CD14-positive monocyte (primary cell): ENCODE data around the gene MACROH2A1. TPM values are rescaled to one million over a fixed set of nuclear protein-coding genes. Genes with fewer than 3 reads are reported as not detected.
A peak's percentile ranks its signal among the peaks of the same experiment; 100 is the strongest.

Source experiments
- DNase-seq, 3 donors: peaks; one replicate each; pipeline ENCODE4 v3.0.0-alpha.2; 2011 to 2022
- H2AFZ ChIP-seq: 2 replicates; pipeline ENCODE4 v1.6.0; 2012; ENCODE audit warnings: mild to moderate bottlenecking, low read depth, low read length, inconsistent platforms; ENCODE audit not compliant: insufficient read depth, poor library complexity, severe bottlenecking
- H3K27ac ChIP-seq, 2 donors: 1 replicate in 1 of 2; 2 replicates in 1 of 2; pipeline ENCODE4 v1.5.1; 2012 to 2013; ENCODE audit warnings: low read length in 2 of 2, control low read depth in 1 of 2, inconsistent platforms in 1 of 2, low read depth in 1 of 2, mild to moderate bottlenecking in 1 of 2
- H3K27me3 ChIP-seq, 2 donors: one replicate each; pipeline versions ENCODE4 v1.6.0 to v1.6.1; 2011 to 2013; ENCODE audit warnings: low read length in 2 of 2; ENCODE audit not compliant: control insufficient read depth in 2 of 2, insufficient read depth in 2 of 2
- H3K36me3 ChIP-seq, 2 donors: replicated peaks in 1 of 2; 1 replicate in 1 of 2; 2 replicates in 1 of 2; pipeline versions ENCODE4 v1.5.1 to v1.6.1; 2012 to 2013; ENCODE audit warnings: low read length in 2 of 2, control low read depth in 1 of 2, inconsistent platforms in 1 of 2, mild to moderate bottlenecking in 1 of 2; ENCODE audit not compliant: insufficient read depth in 2 of 2, control insufficient read depth in 1 of 2
- H3K4me1 ChIP-seq, 2 donors: 1 replicate in 1 of 2; 2 replicates in 1 of 2; pipeline versions ENCODE4 v1.5.1 to v1.6.1; 2012 to 2013; ENCODE audit warnings: low read length in 2 of 2, control low read depth in 1 of 2, inconsistent platforms in 1 of 2, mild to moderate bottlenecking in 1 of 2, moderate library complexity in 1 of 2; ENCODE audit not compliant: insufficient read depth in 2 of 2, control insufficient read depth in 1 of 2
- H3K4me2 ChIP-seq: replicated peaks from 2 replicates; pipeline ENCODE3; 2012; ENCODE audit warnings: low read length, moderate library complexity, mild to moderate bottlenecking; ENCODE audit not compliant: poor library complexity, severe bottlenecking; ENCODE audit errors: extremely low read depth
- H3K4me3 ChIP-seq, 3 experiments: fragments of 200-600 bp in 1 of 3; sonication (generic) in 1 of 3; replicated peaks in 1 of 3; 1 replicate in 2 of 3; 2 replicates in 1 of 3; pipeline ENCODE4 v1.5.1; 2011 to 2013; ENCODE audit warnings: low read length in 3 of 3, mild to moderate bottlenecking in 3 of 3, control low read depth in 2 of 3, low read depth in 2 of 3, inconsistent platforms in 1 of 3, moderate library complexity in 1 of 3
- H3K79me2 ChIP-seq: 2 replicates; pipeline ENCODE4 v1.6.0; 2012; ENCODE audit warnings: mild to moderate bottlenecking, control low read depth, inconsistent platforms, low read length, moderate library complexity; ENCODE audit not compliant: insufficient read depth
- H3K9ac ChIP-seq: 2 replicates; pipeline ENCODE4 v1.6.0; 2017; ENCODE audit warnings: low read length, mild to moderate bottlenecking; ENCODE audit not compliant: insufficient read depth, poor library complexity, severe bottlenecking
- H3K9me3 ChIP-seq, 2 donors: replicated peaks in 1 of 2; 1 replicate in 1 of 2; 2 replicates in 1 of 2; pipeline versions ENCODE4 v1.5.1 to v1.6.1; 2012 to 2013; ENCODE audit warnings: low read length in 2 of 2, control low read depth in 1 of 2; ENCODE audit not compliant: control insufficient read depth in 1 of 2, insufficient read depth in 1 of 2
- H4K20me1 ChIP-seq: 2 replicates; pipeline ENCODE4 v1.6.0; 2012; ENCODE audit warnings: mild to moderate bottlenecking, low read length, control low read depth, moderate library complexity; ENCODE audit not compliant: insufficient read depth
- H3K27ac Mint-ChIP-seq, 7 donors: one replicate each; pipeline ENCODE4 v1.8.0; 2020; ENCODE audit warnings: mild to moderate bottlenecking in 7 of 7, mixed read lengths in 7 of 7, moderate library complexity in 6 of 7, inconsistent platforms in 2 of 7
- H3K27me3 Mint-ChIP-seq, 3 donors: one replicate each; pipeline ENCODE4 v1.8.0; 2021 to 2022; ENCODE audit warnings: low read depth in 3 of 3, mild to moderate bottlenecking in 3 of 3, mixed read lengths in 3 of 3, moderate library complexity in 3 of 3, inconsistent platforms in 1 of 3
- H3K36me3 Mint-ChIP-seq, 2 donors: one replicate each; pipeline ENCODE4 v1.8.0; 2020; ENCODE audit warnings: mixed read lengths in 2 of 2, inconsistent platforms in 1 of 2, mild to moderate bottlenecking in 1 of 2
- H3K4me1 Mint-ChIP-seq: one replicate; pipeline ENCODE4 v1.8.0; 2020; ENCODE audit warnings: mild to moderate bottlenecking, mixed read lengths
- H3K4me3 Mint-ChIP-seq, 2 donors: one replicate each; pipeline ENCODE4 v1.8.0; 2020; ENCODE audit warnings: mild to moderate bottlenecking in 2 of 2, mixed read lengths in 2 of 2, moderate library complexity in 1 of 2
- H3K9me3 Mint-ChIP-seq, 7 donors: one replicate each; pipeline ENCODE4 v1.8.0; 2020 to 2022; ENCODE audit warnings: mixed read lengths in 7 of 7, mild to moderate bottlenecking in 6 of 7, moderate library complexity in 6 of 7, inconsistent platforms in 2 of 7
- CTCF ChIP-seq: fragments of 200-600 bp; IDR thresholded peaks from one replicate; pipeline ENCODE4 v1.8.0; 2022; ENCODE audit warnings: antibody characterized with exemption, mild to moderate bottlenecking
- WGBS: methylation state at CpG from one replicate; pipeline ENCODE4 v1.1.5; 2013; ENCODE audit warnings: missing lambda C conversion rate; ENCODE audit not compliant: insufficient coverage; 5-methylcytosine and 5-hydroxymethylcytosine counted together
- intact Hi-C, 2 donors: fragments of 100-400 bp; cut with micrococcal nuclease; formaldehyde crosslinking; loops; one replicate each; pipeline versions ENCODE4 v1.15.0 to v1.15.1; 2023
- polyA plus RNA-seq, 3 donors: library from polyadenylated mRNA; depleted of rRNA in 1 of 3; unstranded in 2 of 3; stranded (reverse) in 1 of 3; fragments of 300-500 nt in 2 of 3; fragments of >200 nt in 1 of 3; fragmentation: Illumina TruSeq in 2 of 3; gene quantifications; 1 replicate in 2 of 3; 2 replicates in 1 of 3; pipeline ENCODE4 v1.2.3, GENCODE V29; 2012 to 2021

Gene MACROH2A1
- polyA plus RNA-seq, 3 donors, result 352 to 443 (median 440) TPM

DNA sequence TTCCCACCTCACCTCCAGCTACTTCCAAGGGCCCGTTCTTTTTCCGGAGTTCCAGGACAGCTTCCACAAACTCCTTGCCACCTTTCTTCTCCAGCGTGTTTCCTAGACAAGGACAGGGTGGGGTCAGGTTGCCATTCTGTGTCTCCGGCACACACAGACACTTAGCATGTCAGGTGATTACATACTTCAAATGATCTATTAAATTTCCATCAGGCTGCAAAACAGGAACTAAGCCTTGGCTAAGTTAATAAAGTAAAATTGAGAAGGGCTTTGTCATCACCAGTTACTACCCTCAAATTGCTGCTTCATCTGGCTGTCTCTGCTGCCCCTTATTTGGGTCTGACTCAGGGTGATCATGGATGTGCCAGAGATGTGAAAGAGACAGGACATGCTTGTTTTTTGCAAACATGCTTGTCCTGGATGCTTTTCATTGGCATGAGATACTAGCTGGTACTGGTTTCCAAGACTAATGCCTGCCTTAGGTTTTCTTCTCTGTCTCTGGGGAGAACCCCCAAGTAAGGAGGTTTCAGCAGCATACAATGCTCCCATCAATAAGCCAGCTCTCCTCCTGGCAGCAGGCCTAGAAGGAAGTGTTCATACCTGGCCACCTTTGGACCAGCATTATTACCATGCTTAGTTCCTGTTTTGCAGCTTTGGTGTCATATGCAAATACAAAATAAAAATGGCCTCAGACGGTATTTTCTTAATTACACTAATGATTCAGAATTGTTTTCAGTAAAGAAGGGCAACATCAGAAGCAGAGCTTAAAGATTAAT, 52.9 kb downstream of the MACROH2A1 start:
- peaks cover 100% of the 10 kb centered on the region for H4K20me1 ChIP-seq
- H3K4me1 Mint-ChIP-seq, result no peaks in the 10 kb centered on the region
- no peaks in the 10 kb centered on the region for H3K27me3 ChIP-seq
- peaks cover 83 to 90% of the 10 kb centered on the region in 2 donors for H3K36me3 Mint-ChIP-seq
- peaks cover 0 to 1% (median 0%) of the 10 kb centered on the region in 3 donors for H3K27me3 Mint-ChIP-seq
- intact Hi-C loops, result no loop called here
- H3K27ac Mint-ChIP-seq, result peak overlapping the region in 3 of 7 donors; percentile 37 to 75 (median 41)
- H3K4me3 ChIP-seq, result no peak overlapping the region
- WGBS, result 74% methylated on average over 3 of the region's 5 CpGs
- H3K4me2 ChIP-seq, result no peak overlapping the region
- no peak overlapping the region for H2AFZ ChIP-seq
- peaks cover 47% of the 10 kb centered on the region for H3K79me2 ChIP-seq
- no peak overlapping the region for H3K4me3 Mint-ChIP-seq
- TF ChIP-seq CTCF, result no peak
- no peaks in the 10 kb centered on the region for H3K9me3 Mint-ChIP-seq
- H3K27ac ChIP-seq, result peak overlapping the region in 1 of 2 donors; percentile 56
- peaks cover 92 to 100% of the 10 kb centered on the region in 2 donors for H3K36me3 ChIP-seq
- DNase-seq, result no peak
- H3K9ac ChIP-seq, result no peak overlapping the region
- H3K4me1 ChIP-seq, result no peaks in the 10 kb centered on the region
- H3K9me3 ChIP-seq, result no peaks in the 10 kb centered on the region

GRCh38 chr5:135344349-135344748, 54.7 kb downstream of the MACROH2A1 start:
- Histone ChIP-seq H3K4me3 (no peak overlapping the region), H3K4me2 (no peak overlapping the region), H3K9ac (no peak overlapping the region), H3K27me3 (no peaks in the 10 kb centered on the region), H3K79me2 (peaks cover 31% of the 10 kb centered on the region), H4K20me1 (peaks cover 100% of the 10 kb centered on the region), H2AFZ (no peak overlapping the region), H3K9me3 (no peaks in the 10 kb centered on the region), H3K4me1 (no peaks in the 10 kb centered on the region), H3K27ac (peak overlapping the region in 1 of 2 donors; percentile 56), H3K36me3 (peaks cover 93 to 100% of the 10 kb centered on the region in 2 donors)
- WGBS, result 95% methylated on average over 2 of the region's 3 CpGs
- DNase-seq, result no peak
- intact Hi-C loops, result no loop called here
- H3K27ac Mint-ChIP-seq, result peak overlapping the region in 4 of 7 donors; percentile 15 to 60 (median 32)
- no peak for TF ChIP-seq CTCF
- H3K4me3 Mint-ChIP-seq, result no peak overlapping the region
- no peaks in the 10 kb centered on the region for H3K4me1 Mint-ChIP-seq
- peaks cover 85 to 92% of the 10 kb centered on the region in 2 donors for H3K36me3 Mint-ChIP-seq
- peaks cover 0 to 1% (median 0%) of the 10 kb centered on the region in 3 donors for H3K27me3 Mint-ChIP-seq
- H3K9me3 Mint-ChIP-seq, result no peaks in the 10 kb centered on the region
